ENCODE measurements around the gene FBXO10.
"Not testable (repeated sequence)": the region's sequence is repeated elsewhere in the genome, so short reads cannot be mapped to it uniquely, and the experiment has no call there.

The FBXO10 gene

GRCh38 chr9:37491939-37492338 lies 84.2 kb downstream of the FBXO10 start:
- TF ChIP-seq CTCF (IDR thresholded peaks at IDR 0.05; ENCODE audit: extremely low read depth, missing control alignments) = no peak
- no peak for DNase-seq (ENCODE audit: low spot score)

- no peak for DNase-seq (ENCODE audit: low spot score)
- TF ChIP-seq CTCF (IDR thresholded peaks at IDR 0.05; ENCODE audit: extremely low read depth, missing control alignments) = no peak
Measured at GRCh38 chr9:37486616-37487548, 89.3 kb downstream of the FBXO10 start.

- no peak for DNase-seq (ENCODE audit: low spot score)
- no peak for TF ChIP-seq CTCF (IDR thresholded peaks at IDR 0.05; ENCODE audit: extremely low read depth, missing control alignments)
Measured at GRCh38 chr9:37486256-37486615, 89.9 kb downstream of the FBXO10 start.

GRCh38 chr9:37485389-37486255 lies 90.6 kb downstream of the FBXO10 start, which contains the start of gene POLR1E:
Gene POLR1E (plus strand): TSS chr9:37485948. CDS start chr9:37486048, 100 bp downstream.
- DNase-seq (ENCODE audit: low spot score) = peak; percentile 98
- no peak for TF ChIP-seq CTCF (IDR thresholded peaks at IDR 0.05; ENCODE audit: extremely low read depth, missing control alignments)

- no peak for DNase-seq (ENCODE audit: low spot score)
- TF ChIP-seq CTCF (IDR thresholded peaks at IDR 0.05; ENCODE audit: extremely low read depth, missing control alignments) = no peak
Measured at GRCh38 chr9:37480759-37481158, 95.4 kb downstream of the FBXO10 start.

GRCh38 chr9:37477987-37478619 lies 98.1 kb downstream of the FBXO10 start:
- not testable (repeated sequence) for DNase-seq (ENCODE audit: low spot score)

GRCh38 chr9:37477443-37477842 lies 98.7 kb downstream of the FBXO10 start:
- DNase-seq (ENCODE audit: low spot score) = not testable (repeated sequence)

- TF ChIP-seq CTCF (IDR thresholded peaks at IDR 0.05; ENCODE audit: extremely low read depth, missing control alignments) = no peak
Measured at GRCh38 chr9:37476930-37477329, 99.2 kb downstream of the FBXO10 start.

More at GRCh38 chr9:37476930-37477329, 99.2 kb downstream of the FBXO10 start:
- no peak for DNase-seq (ENCODE audit: low spot score)
